Mesenchymal stem cell (in vitro differentiated cells and primary cell): ENCODE data around the gene DRD2.

Source experiments
- DNase-seq: peaks from one replicate; pipeline ENCODE4 v3.0.0-alpha.2; 2013
- H2AFZ ChIP-seq: one replicate; pipeline ENCODE4 v1.6.1; 2013; ENCODE audit warnings: low read depth, mild to moderate bottlenecking, control low read depth, inconsistent platforms, low read length, moderate library complexity
- H2AK5ac ChIP-seq: 2 replicates; pipeline ENCODE4 v1.6.1; 2013; ENCODE audit warnings: low read length, moderate library complexity, mild to moderate bottlenecking, inconsistent platforms; ENCODE audit not compliant: severe bottlenecking
- H2BK120ac ChIP-seq: one replicate; pipeline ENCODE4 v1.6.1; 2013; ENCODE audit warnings: low read depth, mild to moderate bottlenecking, inconsistent platforms, low read length, moderate library complexity
- H2BK12ac ChIP-seq, 2 experiments: one replicate each; pipeline ENCODE4 v1.6.1; 2013; ENCODE audit warnings: inconsistent platforms in 2 of 2, low read length in 2 of 2, mild to moderate bottlenecking in 2 of 2, moderate library complexity in 2 of 2, control low read depth in 1 of 2
- H2BK15ac ChIP-seq: one replicate; pipeline ENCODE4 v1.6.1; 2013; ENCODE audit warnings: mild to moderate bottlenecking, low read depth, inconsistent platforms; ENCODE audit not compliant: poor library complexity, severe bottlenecking
- H2BK5ac ChIP-seq: 2 replicates; pipeline ENCODE4 v1.6.1; 2013; ENCODE audit warnings: low read depth, mild to moderate bottlenecking, low read length, control low read depth, inconsistent platforms; ENCODE audit not compliant: poor library complexity, severe bottlenecking
- H3K14ac ChIP-seq, 2 experiments: one replicate each; pipeline ENCODE4 v1.6.1; 2013; ENCODE audit warnings: inconsistent platforms in 2 of 2, low read length in 2 of 2, control low read depth in 1 of 2, mild to moderate bottlenecking in 1 of 2, moderate library complexity in 1 of 2
- H3K18ac ChIP-seq, 2 experiments: one replicate each; pipeline ENCODE4 v1.6.1; 2013; ENCODE audit warnings: inconsistent platforms in 2 of 2, low read length in 2 of 2, control low read depth in 1 of 2, low read depth in 1 of 2, mild to moderate bottlenecking in 1 of 2
- H3K23ac ChIP-seq, 2 experiments: one replicate each; pipeline ENCODE4 v1.6.1; 2013; ENCODE audit warnings: inconsistent platforms in 2 of 2, low read length in 2 of 2, mild to moderate bottlenecking in 2 of 2, moderate library complexity in 2 of 2, control low read depth in 1 of 2
- H3K27ac ChIP-seq: 2 replicates; pipeline ENCODE4 v1.5.1; 2013; ENCODE audit warnings: mild to moderate bottlenecking, moderate library complexity, low read length, control low read depth, inconsistent platforms; ENCODE audit not compliant: poor library complexity, severe bottlenecking
- H3K27me3 ChIP-seq, 2 experiments: 2 replicates each; pipeline versions ENCODE4 v1.6.1 to v1.7.0; 2013; ENCODE audit warnings: low read length in 2 of 2, mild to moderate bottlenecking in 2 of 2, moderate library complexity in 2 of 2, control low read depth in 1 of 2, inconsistent platforms in 1 of 2; ENCODE audit not compliant: control insufficient read depth in 1 of 2, insufficient read depth in 1 of 2
- H3K36me3 ChIP-seq, 2 experiments: 2 replicates each; pipeline versions ENCODE4 v1.6.1 to v1.7.0; 2013; ENCODE audit warnings: low read length in 2 of 2, control low read depth in 1 of 2, inconsistent platforms in 1 of 2, low read depth in 1 of 2, mild to moderate bottlenecking in 1 of 2; ENCODE audit not compliant: insufficient read depth in 2 of 2, control insufficient read depth in 1 of 2
- H3K4ac ChIP-seq, 2 experiments: one replicate each; pipeline ENCODE4 v1.6.1; 2013; ENCODE audit warnings: inconsistent platforms in 2 of 2, low read length in 2 of 2, mild to moderate bottlenecking in 2 of 2, moderate library complexity in 2 of 2, control low read depth in 1 of 2, low read depth in 1 of 2
- H3K4me1 ChIP-seq: 2 replicates; pipeline ENCODE4 v1.6.1; 2013; ENCODE audit warnings: low read depth, low read length, control low read depth; ENCODE audit not compliant: control insufficient read depth, insufficient read depth
- H3K4me2 ChIP-seq: 2 replicates; pipeline ENCODE4 v1.6.1; 2013; ENCODE audit warnings: low read length, mild to moderate bottlenecking, inconsistent platforms; ENCODE audit not compliant: poor library complexity, severe bottlenecking
- H3K4me3 ChIP-seq, 2 experiments: 2 replicates each; pipeline versions ENCODE4 v1.5.1 to v1.7.0; 2013; ENCODE audit warnings: low read length in 2 of 2, mild to moderate bottlenecking in 2 of 2, control low read depth in 1 of 2, low read depth in 1 of 2; ENCODE audit not compliant: insufficient read depth in 1 of 2
- H3K79me1 ChIP-seq: replicated peaks from 2 replicates; pipeline ENCODE4 v1.6.1; 2013; ENCODE audit warnings: mild to moderate bottlenecking, control low read depth, low read length, inconsistent platforms; ENCODE audit not compliant: poor library complexity, severe bottlenecking
- H3K9ac ChIP-seq: 2 replicates; pipeline ENCODE4 v1.7.0; 2013; ENCODE audit warnings: mild to moderate bottlenecking, low read length, moderate library complexity
- H3K9me3 ChIP-seq: 2 replicates; pipeline ENCODE4 v1.7.0; 2013; ENCODE audit warnings: mild to moderate bottlenecking, low read length; ENCODE audit not compliant: control insufficient read depth
- H4K8ac ChIP-seq: one replicate; pipeline ENCODE4 v1.6.1; 2013; ENCODE audit warnings: inconsistent platforms, mild to moderate bottlenecking, low read length, moderate library complexity
- H4K91ac ChIP-seq: one replicate; pipeline ENCODE4 v1.6.1; 2013; ENCODE audit warnings: mild to moderate bottlenecking, low read length, inconsistent platforms
- WGBS: methylation state at CpG from one replicate; pipeline ENCODE4 v1.1.7; 2013; ENCODE audit warnings: mixed read lengths; 5-methylcytosine and 5-hydroxymethylcytosine counted together

DRD2 gene

DNA sequence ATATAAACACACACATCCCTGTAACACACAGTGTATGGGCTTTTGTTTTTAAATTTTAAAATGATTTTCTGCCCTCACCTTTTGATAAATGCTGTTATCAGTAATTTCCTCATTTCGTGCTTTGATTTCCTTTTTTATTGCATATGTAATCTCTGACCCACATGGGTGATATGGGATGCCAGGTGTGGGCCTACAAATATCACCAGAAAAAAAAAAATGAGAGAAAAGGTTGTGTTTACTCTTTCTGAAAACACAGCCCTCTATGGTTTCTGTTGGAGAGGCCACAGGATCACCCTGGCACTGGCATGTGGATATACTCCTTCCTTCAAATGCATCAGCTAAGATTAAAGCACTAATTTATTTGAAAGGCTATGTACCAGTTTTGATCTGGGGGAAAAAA, 17.0 kb downstream of the DRD2 start:
- Histone ChIP-seq H3K9me3 (no peaks in the 10 kb centered on the region), H4K91ac (no peak overlapping the region), H2AFZ (no peak overlapping the region), H3K23ac (no peak overlapping the region), H3K79me1 (no peaks in the 10 kb centered on the region), H2BK12ac (no peak overlapping the region), H3K27me3 (peaks cover 7 to 50% of the 10 kb centered on the region in 2 experiments), H3K4ac (no peak overlapping the region), H2BK120ac (no peak overlapping the region), H3K27ac (no peak overlapping the region), H3K9ac (no peak overlapping the region), H3K18ac (no peak overlapping the region), H4K8ac (no peak overlapping the region), H3K36me3 (no peaks in the 10 kb centered on the region), H3K4me2 (no peak overlapping the region), H3K4me3 (no peak overlapping the region), H2AK5ac (no peak overlapping the region), H2BK15ac (no peak overlapping the region), H3K4me1 (peaks cover 2% of the 10 kb centered on the region), H3K14ac (no peak overlapping the region), H2BK5ac (no peak overlapping the region)
- WGBS: no CpG with 5 or more reads among the region's 1 CpG
- no peak for DNase-seq

DNA sequence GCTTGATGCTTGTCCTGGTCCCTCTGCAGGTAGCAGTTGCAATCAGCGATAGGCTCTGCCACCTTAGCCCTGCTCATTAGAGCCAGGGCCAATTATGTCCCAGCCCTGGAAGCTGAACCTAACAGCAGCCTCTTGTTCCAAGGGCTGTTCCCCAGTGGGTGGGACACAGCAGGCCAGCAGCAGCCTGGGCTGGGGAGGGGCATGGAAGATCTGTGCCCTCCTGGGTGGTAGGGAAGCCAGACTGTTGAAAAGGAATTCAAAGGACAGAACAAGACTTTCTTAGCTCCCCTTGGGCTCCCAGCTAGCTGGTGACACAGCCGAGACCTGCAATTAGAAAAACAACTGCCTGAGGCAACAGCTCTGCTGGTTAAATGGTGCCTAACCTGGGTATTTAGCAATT, 17.4 kb downstream of the DRD2 start:
- H3K27me3 ChIP-seq: peaks cover 7 to 46% of the 10 kb centered on the region in 2 experiments
- no peak overlapping the region for H3K18ac ChIP-seq
- H3K27ac ChIP-seq: no peak overlapping the region
- H4K8ac ChIP-seq: no peak overlapping the region
- H3K4ac ChIP-seq: no peak overlapping the region
- 5% methylated on average over 1 of the region's 2 CpGs for WGBS
- H2AFZ ChIP-seq: no peak overlapping the region
- H3K36me3 ChIP-seq: no peaks in the 10 kb centered on the region
- H3K14ac ChIP-seq: no peak overlapping the region
- no peak overlapping the region for H2BK5ac ChIP-seq
- H2BK120ac ChIP-seq: no peak overlapping the region
- H2BK12ac ChIP-seq: no peak overlapping the region
- no peak overlapping the region for H2AK5ac ChIP-seq
- no peaks in the 10 kb centered on the region for H3K79me1 ChIP-seq
- no peak for DNase-seq
- H2BK15ac ChIP-seq: no peak overlapping the region
- H3K23ac ChIP-seq: no peak overlapping the region
- no peak overlapping the region for H3K4me2 ChIP-seq
- H3K9me3 ChIP-seq: no peaks in the 10 kb centered on the region
- H3K9ac ChIP-seq: no peak overlapping the region
- no peak overlapping the region for H3K4me3 ChIP-seq
- peaks cover 2% of the 10 kb centered on the region for H3K4me1 ChIP-seq
- H4K91ac ChIP-seq: peak overlapping the region; percentile 12

DNA sequence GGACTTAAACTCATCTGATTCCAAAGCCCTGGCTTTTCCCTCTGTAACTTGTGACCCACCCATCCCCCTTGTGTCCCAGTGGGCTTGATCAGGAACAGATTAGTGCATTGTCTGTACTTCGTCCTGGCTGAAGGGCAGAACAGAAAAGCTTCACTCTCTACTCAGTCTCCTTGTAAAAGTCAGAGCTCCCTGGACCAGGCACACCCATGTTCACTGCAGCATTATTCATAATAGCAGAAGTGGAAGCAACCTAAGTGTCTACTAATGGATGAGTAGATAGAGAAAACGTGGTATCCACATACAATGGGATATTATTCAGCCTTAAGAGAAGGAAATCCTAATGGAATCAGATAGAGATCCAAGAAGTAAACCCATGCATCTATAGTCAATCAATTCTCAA, 20.7 kb downstream of the DRD2 start:
- no peak overlapping the region for H3K4ac ChIP-seq
- H2BK12ac ChIP-seq: no peak overlapping the region
- no peak overlapping the region for H3K23ac ChIP-seq
- H2AFZ ChIP-seq: no peak overlapping the region
- no peak overlapping the region for H2AK5ac ChIP-seq
- no peaks in the 10 kb centered on the region for H3K36me3 ChIP-seq
- no peak overlapping the region for H3K4me3 ChIP-seq
- no peaks in the 10 kb centered on the region for H3K9me3 ChIP-seq
- H2BK5ac ChIP-seq: no peak overlapping the region
- 81% methylated on average over 1 of the region's 2 CpGs for WGBS
- no peak overlapping the region for H4K8ac ChIP-seq
- no peak overlapping the region for H3K9ac ChIP-seq
- no peak overlapping the region for H4K91ac ChIP-seq
- DNase-seq: no peak
- H2BK15ac ChIP-seq: no peak overlapping the region
- H3K79me1 ChIP-seq: no peaks in the 10 kb centered on the region
- H3K4me2 ChIP-seq: no peak overlapping the region
- no peak overlapping the region for H3K27ac ChIP-seq
- H3K14ac ChIP-seq: no peak overlapping the region
- H3K4me1 ChIP-seq: peaks cover 2% of the 10 kb centered on the region
- no peak overlapping the region for H3K18ac ChIP-seq
- peaks cover 3 to 12% of the 10 kb centered on the region in 2 experiments for H3K27me3 ChIP-seq
- no peak overlapping the region for H2BK120ac ChIP-seq

DNA sequence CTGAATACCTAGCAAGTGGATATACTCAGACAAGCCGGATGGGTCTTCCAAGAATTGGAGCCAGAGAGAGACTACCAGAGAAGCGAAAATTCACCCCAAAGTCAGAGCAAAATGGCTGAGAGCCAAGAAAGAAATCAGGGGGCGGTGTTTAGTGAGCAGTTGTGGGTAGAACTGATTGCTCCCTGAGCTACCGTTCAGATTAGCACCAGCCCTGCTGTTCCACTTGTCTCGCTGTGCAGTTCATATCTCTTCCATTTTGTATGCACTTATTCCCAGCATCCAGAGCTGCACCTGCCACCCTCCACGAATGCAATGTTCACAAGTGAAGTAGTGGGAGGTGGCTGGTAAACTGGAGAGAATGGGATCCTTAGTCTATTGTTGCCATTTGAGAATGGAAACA, 25.5 kb downstream of the DRD2 start:
- Histone ChIP-seq H3K4me3 (no peak overlapping the region), H3K27me3 (peaks cover 0 to 24% of the 10 kb centered on the region in 2 experiments), H2AFZ (no peak overlapping the region), H3K79me1 (no peaks in the 10 kb centered on the region), H3K4me2 (no peak overlapping the region), H3K4ac (no peak overlapping the region), H4K8ac (no peak overlapping the region), H3K4me1 (no peaks in the 10 kb centered on the region), H2BK12ac (no peak overlapping the region), H4K91ac (no peak overlapping the region), H2BK120ac (no peak overlapping the region), H2BK15ac (no peak overlapping the region), H3K9me3 (no peaks in the 10 kb centered on the region), H3K27ac (no peak overlapping the region), H3K14ac (no peak overlapping the region), H3K18ac (no peak overlapping the region), H3K23ac (no peak overlapping the region), H2BK5ac (no peak overlapping the region), H3K9ac (no peak overlapping the region), H2AK5ac (no peak overlapping the region), H3K36me3 (no peaks in the 10 kb centered on the region)
- DNase-seq: no peak
- 83% methylated on average over 4 of the region's 6 CpGs for WGBS
